Tibial nerve (tissue), 3 donors: ENCODE data around the gene SYK.

ENCODE experiments used
- CTCF ChIP-seq, 5 experiments: fragments of 200-600 bp in 3 of 5; fragments of 450-650 bp in 2 of 5; sonication (generic) in 3 of 5; IDR thresholded peaks; one replicate each; pipeline ENCODE4 v1.5.1; 2016 to 2019; ENCODE audit warnings: antibody characterized with exemption in 5 of 5, mild to moderate bottlenecking in 3 of 5, moderate library complexity in 2 of 5
- POLR2A ChIP-seq, 2 donors: fragments of 450-650 bp; IDR thresholded peaks; one replicate each; pipeline ENCODE4 v1.6.1; 2017; ENCODE audit warnings: antibody characterized with exemption in 2 of 2, mild to moderate bottlenecking in 2 of 2, moderate library complexity in 2 of 2

DNA sequence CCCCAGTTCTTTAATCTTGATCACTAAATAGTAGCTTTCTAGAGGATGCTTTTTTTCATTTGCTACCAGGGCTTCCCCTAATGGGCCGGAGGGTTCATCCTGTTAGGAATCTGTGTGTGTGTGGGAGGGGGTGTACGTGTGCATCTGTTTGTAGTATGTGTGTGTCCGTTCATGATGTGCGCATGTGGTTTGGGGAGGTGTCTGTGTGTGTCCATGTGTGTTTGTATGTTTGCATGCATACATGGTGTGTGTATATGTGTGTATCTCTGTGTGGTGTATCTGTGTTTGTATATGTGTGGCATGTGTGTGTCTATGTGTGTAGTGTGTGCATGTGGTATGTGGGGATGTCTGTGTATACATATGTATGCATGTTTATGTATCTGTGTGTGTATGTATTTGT lies 106.2 kb downstream of the SYK start:
- no peak for TF ChIP-seq CTCF (IDR thresholded peaks at IDR 0.05)
- no peak for TF ChIP-seq POLR2A (IDR thresholded peaks at IDR 0.05)
